ENCODE data around the gene NDUFS2. TPM values are rescaled to one million over a fixed set of nuclear protein-coding genes. Genes with fewer than 3 reads are reported as not detected.

NDUFS2 gene
- total and polyA plus RNA-seq, 2 of the 8 experiments (the other 6 are each of a cell fraction or from before 2014, with no cell fraction given) = 95.1 to 113 TPM

- Histone ChIP-seq H3K56ac (replicated peaks; ENCODE audit: insufficient read length, low read depth, low read length) (no peak overlapping the region), H3K4me3 (ENCODE audit: extremely low read depth in 1 of 4, insufficient read depth in 2 of 4, low read depth in 3 of 4, low read length in 4 of 4) (no peak overlapping the region), H3K79me2 (ENCODE audit: control insufficient read depth in 1 of 2, insufficient read depth in 2 of 2, low read length in 2 of 2) (no peaks in the 10 kb centered on the region), H2BK120ac (replicated peaks; ENCODE audit: low read depth, low read length) (no peak overlapping the region), H3K9me3 (ENCODE audit: insufficient read depth in 2 of 2, low read depth in 1 of 2, low read length in 1 of 2) (no peaks in the 10 kb centered on the region), H3K4ac (replicated peaks; ENCODE audit: insufficient read length, low read depth, low read length) (no peak overlapping the region), H2BK12ac (ENCODE audit: low read depth, low read length) (no peak overlapping the region), H2AFZ (ENCODE audit: low read length) (no peak overlapping the region), H3K4me2 (ENCODE audit: insufficient read depth in 1 of 2, low read depth in 2 of 2, low read length in 2 of 2) (no peak overlapping the region), H3K23me2 (ENCODE audit: low read depth, low read length) (no peaks in the 10 kb centered on the region), H4K5ac (ENCODE audit: insufficient read length, low read depth, low read length) (no peak overlapping the region), H3K18ac (ENCODE audit: extremely low read depth, low read length) (no peak overlapping the region), H4K20me1 (replicated peaks in 1 of 2; ENCODE audit: control insufficient read depth in 1 of 2, insufficient read depth in 2 of 2, low read length in 2 of 2) (no peaks in the 10 kb centered on the region), H3K36me3 (ENCODE audit: control insufficient read depth in 2 of 4, insufficient read depth in 4 of 4, low read length in 3 of 4) (no peaks in the 10 kb centered on the region), H2BK20ac (ENCODE audit: low read length) (no peak overlapping the region), H2BK15ac (ENCODE audit: low read length) (no peak overlapping the region), H4K91ac (replicated peaks; ENCODE audit: insufficient read length, low read length) (no peak overlapping the region), H3K23ac (ENCODE audit: insufficient read length) (no peak overlapping the region), H3K14ac (ENCODE audit: insufficient read length) (no peak overlapping the region), H3K9ac (replicated peaks in 1 of 4; ENCODE audit: extremely low read depth in 1 of 4, low read depth in 3 of 4, low read length in 3 of 4) (no peak overlapping the region), H3K27ac (ENCODE audit: low read depth, low read length) (no peak overlapping the region), H3K27me3 (replicated peaks in 1 of 4; ENCODE audit: control insufficient read depth in 3 of 4, extremely low read depth in 1 of 4, insufficient read depth in 3 of 4, low read length in 3 of 4) (0 out of 7 replicates have a peak, but pooled peaks cover 0 to 2% (median 0%) of the 10 kb centered on the region in 4 experiments), H4K8ac (ENCODE audit: extremely low read depth, insufficient read depth, low read length) (no peak overlapping the region), H3K79me1 (ENCODE audit: low read depth, low read length) (no peaks in the 10 kb centered on the region), H3K4me1 (replicated peaks in 1 of 4; ENCODE audit: control insufficient read depth in 3 of 4, insufficient read depth in 4 of 4, low read length in 3 of 4) (peaks cover 0 to 13% (median 0%) of the 10 kb centered on the region in 4 experiments; a peak in 3 of 7 replicates), H2AK5ac (ENCODE audit: low read depth, low read length) (no peak overlapping the region), H2BK5ac (ENCODE audit: low read depth, low read length) (no peak overlapping the region)
- 95% methylated on average over 5 of the region's 5 CpGs; no CpG with 5 or more reads in 1 of the 2 experiments for WGBS, 2 experiments (ENCODE audit: extremely low coverage in 1 of 2, insufficient coverage in 1 of 2, insufficient read length in 1 of 2, insufficient replicate concordance in 2 of 2, low coverage in 1 of 2, low lambda C conversion rate in 2 of 2, missing lambda C conversion rate in 1 of 2)
- FAIRE-seq (no peak), DNase-seq (ENCODE audit: low read depth in 1 of 2, low spot score in 2 of 2) (no peak)
- TF ChIP-seq RFX5 (IDR thresholded peaks at IDR 0.05; ENCODE audit: borderline replicate concordance, low read depth, low read length) (no peak), TBP (IDR thresholded peaks at IDR 0.05; ENCODE audit: low read depth, low read length) (no peak), POU5F1 (IDR thresholded peaks at IDR 0.05; ENCODE audit: low read depth, low read length) (no peak), JUND (IDR thresholded peaks at IDR 0.05; ENCODE audit: low read length) (no peak), SP1 (IDR thresholded peaks at IDR 0.05; ENCODE audit: low read depth, low read length) (no peak), SIX5 (IDR thresholded peaks at IDR 0.05; ENCODE audit: low read depth, low read length) (no peak), E2F6 (IDR thresholded peaks at IDR 0.05) (no peak), SP4 (IDR thresholded peaks at IDR 0.05; ENCODE audit: low read length) (no peak), GABPA (IDR thresholded peaks at IDR 0.05; ENCODE audit: borderline replicate concordance, insufficient read depth, low read length) (no peak), MAX (IDR thresholded peaks at IDR 0.05) (no peak), KDM1A (IDR thresholded peaks at IDR 0.05; ENCODE audit: borderline replicate concordance, low read length) (no peak), TAF7 (optimal IDR thresholded peaks at IDR 0.05; ENCODE audit: borderline replicate concordance, low read depth, low read length) (no peak)
- ChIA-PET POLR2A (ENCODE audit: partially characterized antibody) (interaction anchor here (0.7 to 9.9 kb wide), 7 partner anchors 9 to 70 kb away, joined by 3 to 82 read pairs (median 5); partner anchors contain the start of genes ADAMTS4 and NDUFS2), CTCF (ENCODE audit: partially characterized antibody) (interaction anchor here (0.8 to 23.7 kb wide), 12 partner anchors 8 to 167 kb away, joined by 3 to 427 read pairs (median 12); partner anchors contain the start of genes ADAMTS4, NDUFS2, PPOX and TOMM40L)
These were observed 17.8 kb downstream of the NDUFS2 start for GRCh38 chr1:161220002-161220401.

All from H1 (cell line).